GM19351 (cell line): ENCODE measurements around the gene TAPBP.
"Not testable (repeated sequence)": the region's sequence is repeated elsewhere in the genome, so short reads cannot be mapped to it uniquely, and the experiment has no call there.

ENCODE experiments used
- ATAC-seq: cut with Tn5 transposase; IDR thresholded peaks from one replicate; pipeline ENCODE4 v1.9.1; 2021; ENCODE audit warnings: mild to moderate bottlenecking, moderate library complexity; ENCODE audit not compliant: unreplicated experiment

The TAPBP gene

GRCh38 chr6:33313709-33314514, at the start of gene TAPBP:
Gene TAPBP (minus strand): TSS chr6:33314078. CDS start chr6:33314041, 37 bp downstream.
- ATAC-seq = no peak

DNA sequence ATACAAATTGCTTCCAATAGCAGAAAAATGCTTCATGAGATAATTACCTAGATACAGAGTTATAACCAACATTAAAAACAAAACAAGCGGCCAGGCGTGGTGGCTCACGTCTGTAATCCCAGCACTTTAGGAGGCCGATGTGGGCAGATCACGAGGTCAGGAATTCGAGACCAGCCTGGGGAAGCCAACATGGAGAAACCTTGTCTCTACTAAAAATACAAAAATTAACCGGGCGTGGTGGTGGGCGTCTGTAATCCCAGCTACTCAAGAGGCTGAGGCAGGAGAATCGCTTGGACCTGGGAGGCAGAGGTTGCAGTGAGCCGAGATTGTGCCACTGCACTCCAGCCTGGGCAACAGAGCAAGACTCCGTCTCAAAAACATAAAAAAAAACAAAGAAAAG, 49.6 kb upstream of the TAPBP start:
- ATAC-seq = not testable (repeated sequence)

DNA sequence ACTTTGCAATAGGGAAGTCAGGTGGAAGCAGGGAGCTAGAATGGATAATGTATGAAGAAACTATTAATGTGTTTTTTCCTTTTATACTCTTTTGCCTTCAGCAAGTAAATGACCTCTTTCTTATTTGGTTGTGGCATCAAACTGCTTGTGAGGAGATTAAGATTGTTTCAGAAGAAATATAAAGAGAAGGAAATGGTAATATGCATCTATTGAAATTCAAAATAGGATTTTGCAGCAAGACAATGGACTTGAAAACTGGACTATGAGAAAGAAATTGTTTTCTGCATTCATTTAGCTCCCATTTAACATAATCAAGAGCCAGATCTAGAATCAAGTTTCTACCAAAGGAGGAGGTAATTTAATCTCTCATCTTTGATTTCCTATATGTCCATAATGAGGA, 45.5 kb upstream of the TAPBP start:
- ATAC-seq = no peak

DNA sequence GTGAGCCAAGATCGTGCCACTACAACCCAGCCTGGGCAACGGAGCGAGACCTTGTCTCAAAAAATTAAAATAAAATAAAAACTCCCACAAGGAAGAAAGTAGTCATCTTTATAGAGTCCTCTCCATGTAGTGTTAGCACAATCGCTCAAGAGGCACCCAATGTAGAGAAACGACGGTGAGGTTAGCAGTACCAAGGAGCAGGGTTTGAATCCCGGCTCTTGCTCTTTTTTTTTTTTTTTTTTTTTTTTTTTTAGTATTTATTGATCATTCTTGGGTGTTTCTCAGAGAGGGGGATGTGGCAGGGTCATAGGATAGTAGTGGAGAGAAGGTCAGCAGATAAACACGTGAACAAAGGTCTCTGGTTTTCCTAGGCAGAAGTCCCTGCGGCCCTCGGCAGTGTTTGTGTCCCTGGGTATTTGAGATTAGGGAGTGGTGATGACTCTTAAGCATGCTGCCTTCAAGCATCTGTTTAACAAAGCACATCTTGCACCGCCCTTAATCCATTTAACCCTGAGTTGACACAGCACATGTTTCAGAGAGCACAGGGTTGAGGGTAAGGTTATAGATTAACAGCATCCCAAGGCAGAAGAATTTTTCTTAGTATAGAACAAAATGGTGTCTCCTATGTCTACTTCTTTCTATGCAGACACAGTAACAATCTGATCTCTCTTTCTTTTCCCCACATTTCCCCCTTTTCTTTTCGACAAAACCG, 43.4 kb upstream of the TAPBP start:
- ATAC-seq = not testable (repeated sequence)

GRCh38 chr6:33356295-33356694, 42.4 kb upstream of the TAPBP start:
- no peak for ATAC-seq

DNA sequence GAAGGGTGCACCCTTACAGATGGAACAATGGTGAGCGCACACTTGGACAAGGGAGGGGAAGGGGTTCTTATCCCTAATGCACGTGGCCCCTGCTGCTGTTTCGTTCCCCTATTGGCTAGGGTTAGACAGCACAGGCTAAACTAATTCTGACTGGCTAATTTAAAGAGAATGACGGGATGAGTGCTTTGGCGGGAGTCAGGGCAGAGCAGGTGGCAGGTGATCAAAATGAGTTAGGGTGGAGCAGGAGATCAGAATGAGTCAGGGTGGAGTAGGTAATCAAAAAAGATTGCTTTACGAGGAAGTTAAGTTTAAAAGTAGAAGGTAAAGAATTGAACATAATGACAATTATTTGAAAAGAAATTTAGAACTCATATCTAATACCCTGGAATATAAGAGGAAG, 42.0 kb upstream of the TAPBP start:
- not testable (repeated sequence) for ATAC-seq

DNA sequence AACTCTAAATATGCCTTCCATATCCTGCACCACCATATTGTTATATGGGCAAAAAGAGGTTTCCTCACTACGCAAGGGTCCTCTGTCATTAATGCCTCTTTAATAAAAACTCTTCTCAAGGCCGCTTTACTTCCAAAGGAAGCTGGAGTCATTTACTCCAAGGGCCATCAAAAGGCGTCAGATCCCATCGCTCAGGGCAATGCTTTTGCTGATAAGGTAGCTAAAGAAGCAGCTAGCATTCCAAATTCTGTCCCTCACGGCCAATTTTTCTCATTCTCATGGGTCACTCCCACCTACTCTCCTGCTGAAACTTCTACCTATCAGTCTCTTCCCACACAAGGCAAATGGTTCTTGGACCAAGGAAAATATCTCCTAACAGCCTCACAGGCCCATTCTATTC, 33.9 kb upstream of the TAPBP start:
- ATAC-seq = no peak

GRCh38 chr6:33346972-33347371, 33.1 kb upstream of the TAPBP start:
- ATAC-seq = not testable (repeated sequence)

- no peak for ATAC-seq
Observed at GRCh38 chr6:33344701-33345697, 31.1 kb upstream of the TAPBP start.

DNA sequence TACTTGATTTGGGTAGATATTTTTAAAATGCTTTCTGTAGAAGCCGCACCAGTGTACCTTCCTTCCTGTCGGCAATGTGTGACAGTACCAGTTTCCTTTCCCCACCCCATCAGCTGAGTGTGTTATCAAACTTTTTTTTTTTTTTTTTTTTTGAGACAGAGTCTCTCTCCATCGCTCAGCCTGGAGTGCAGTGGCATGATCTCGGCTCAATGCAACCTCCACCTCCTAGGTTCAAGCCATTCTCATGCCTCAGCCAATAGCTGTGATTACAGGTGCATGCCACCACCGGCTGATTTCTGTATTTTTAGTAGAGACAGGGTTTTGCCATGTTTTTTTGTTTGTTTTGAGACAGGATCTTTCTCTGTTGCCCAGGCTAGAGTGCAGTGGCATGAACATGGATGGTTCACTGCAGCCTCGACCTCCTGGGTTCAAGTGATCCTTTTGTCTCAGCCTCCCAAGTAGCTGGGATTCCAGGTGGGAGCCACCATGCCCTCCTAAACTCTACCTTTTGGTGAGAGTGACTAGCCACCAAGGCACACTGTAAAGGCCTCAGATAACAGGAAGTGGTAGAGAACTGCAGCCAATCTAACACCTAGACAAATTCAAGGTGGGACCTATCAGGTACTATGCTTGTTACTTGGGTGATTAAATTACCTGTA, 30.2 kb upstream of the TAPBP start:
- ATAC-seq = no peak

DNA sequence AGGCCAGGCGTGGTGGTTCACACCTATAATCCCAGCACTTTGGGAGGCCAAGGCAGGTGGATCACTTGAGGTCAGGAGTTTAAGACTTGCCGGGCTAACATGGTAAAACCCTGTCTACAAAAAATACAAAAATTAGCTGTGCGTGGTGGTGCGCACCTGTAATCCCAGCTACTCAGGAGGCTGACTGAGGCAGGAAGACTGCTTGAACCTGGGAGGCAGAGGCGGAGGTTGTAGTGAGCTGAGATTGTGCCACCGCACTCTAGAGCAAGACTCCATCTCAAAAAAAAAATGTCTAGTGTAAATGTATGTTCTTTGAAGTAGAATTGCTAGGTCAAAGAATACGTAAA, 29.7 kb upstream of the TAPBP start:
- ATAC-seq = not testable (repeated sequence)

DNA sequence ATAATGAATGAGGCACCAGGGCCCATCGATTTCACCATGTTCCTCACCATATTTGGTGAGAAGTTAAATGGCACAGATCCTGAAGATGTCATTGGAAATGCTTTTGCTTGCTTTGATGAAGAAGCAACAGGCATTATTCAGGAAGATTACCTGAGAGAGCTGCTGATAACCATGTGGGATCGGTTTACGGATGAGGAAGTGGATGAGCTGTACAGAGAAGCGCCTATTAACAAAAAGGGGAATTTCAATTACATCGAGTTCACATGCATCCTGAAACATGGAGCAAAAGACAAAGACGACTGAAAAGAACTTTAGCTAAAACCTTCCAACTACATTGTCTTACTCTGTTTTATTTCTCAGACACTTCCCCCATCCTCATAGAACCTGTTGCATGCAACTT, 25.3 kb upstream of the TAPBP start:
- no peak for ATAC-seq

DNA sequence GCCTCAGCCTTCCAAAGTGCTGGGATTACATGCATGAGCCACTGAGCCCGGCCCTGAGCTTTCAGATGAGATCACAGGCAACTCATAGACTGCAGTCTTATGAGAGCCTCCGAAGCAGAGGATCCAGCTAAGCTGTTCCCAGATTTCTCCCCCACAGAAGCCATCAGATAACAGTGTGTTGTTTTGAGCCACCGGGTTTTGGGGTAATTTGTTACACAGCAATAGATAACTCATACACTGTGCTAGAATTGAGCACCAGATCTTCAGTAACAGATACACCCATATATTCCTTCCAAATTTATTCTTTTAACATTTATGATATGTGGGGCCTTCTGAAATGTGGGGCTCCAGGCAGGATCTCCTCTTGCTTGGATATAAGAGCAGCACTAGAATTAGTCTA, 22.6 kb upstream of the TAPBP start:
- no peak for ATAC-seq

- no peak for ATAC-seq
Observed at GRCh38 chr6:33335916-33336315, 22.0 kb upstream of the TAPBP start.

GRCh38 chr6:33333666-33334065, 19.8 kb upstream of the TAPBP start:
- no peak for ATAC-seq

DNA sequence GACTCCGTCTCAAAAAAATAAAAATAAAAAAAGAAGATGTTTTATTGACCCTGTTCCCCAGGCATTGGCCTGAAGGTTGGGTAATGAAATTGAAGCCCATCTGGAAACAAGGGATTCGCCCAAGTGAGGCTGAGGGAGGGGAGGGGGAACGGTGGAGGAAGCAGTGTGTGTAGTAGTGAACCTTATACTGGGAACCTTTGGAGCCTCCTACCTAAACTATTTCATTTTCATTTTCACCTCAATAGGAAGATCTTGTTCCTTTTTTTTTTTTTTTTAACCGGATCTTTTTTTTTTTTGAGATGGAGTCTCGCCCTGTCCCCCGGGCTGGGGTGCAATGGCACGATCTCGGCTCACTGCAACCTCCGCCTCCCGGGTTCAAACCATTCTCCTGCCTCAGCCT, 16.9 kb upstream of the TAPBP start:
- ATAC-seq = no peak

DNA sequence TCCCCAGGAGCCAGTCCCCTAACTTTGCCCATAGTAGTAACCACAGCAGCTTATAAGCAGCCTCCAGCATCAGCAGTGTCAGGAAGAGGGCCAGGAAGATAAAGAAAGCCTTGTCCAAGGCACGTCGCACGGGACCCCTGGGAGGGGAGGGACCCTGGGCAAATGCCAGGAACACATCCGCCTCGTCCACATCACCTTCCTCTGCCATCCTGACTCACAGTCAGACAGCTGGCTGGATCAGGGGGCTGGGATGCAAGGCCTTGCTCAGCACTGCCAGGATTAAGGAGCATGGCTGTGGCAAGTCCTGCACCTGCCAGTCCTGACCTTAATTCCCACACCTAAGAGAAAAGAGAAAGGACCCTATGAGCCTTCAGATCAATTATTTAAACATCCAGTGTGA, 15.2 kb upstream of the TAPBP start:
- ATAC-seq = no peak

DNA sequence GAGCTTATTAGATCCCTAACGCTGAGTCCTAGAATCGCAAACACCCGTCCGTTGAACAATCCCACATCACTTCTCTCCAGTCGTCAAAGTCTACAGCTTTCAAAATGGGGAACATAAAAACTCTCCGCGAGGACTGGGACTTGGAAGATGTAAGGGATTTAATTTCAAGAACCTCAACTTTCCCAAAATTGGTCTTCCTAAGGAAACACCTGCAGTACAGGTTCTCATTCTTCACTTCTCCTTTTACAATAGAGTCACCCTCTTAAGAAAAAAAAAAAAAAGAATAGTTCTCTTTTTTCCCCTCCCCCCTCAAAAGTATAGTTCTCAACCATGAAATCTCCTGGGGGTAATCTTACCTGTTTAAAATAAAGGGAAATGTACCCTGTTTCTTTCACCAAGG, 10.2 kb upstream of the TAPBP start:
- no peak for ATAC-seq

- no peak for ATAC-seq
Observed at GRCh38 chr6:33323623-33323948, 9.7 kb upstream of the TAPBP start.

GRCh38 chr6:33321227-33321626, 7.3 kb upstream of the TAPBP start:
- no peak for ATAC-seq
